ENCODE measurements around the gene OGG1. TPM values are rescaled to one million over a fixed set of nuclear protein-coding genes. Genes with fewer than 3 reads are reported as not detected.

The OGG1 gene
- total and polyA plus RNA-seq, 12 donors = 13.3 to 34.9 (median 21.9) TPM

DNA sequence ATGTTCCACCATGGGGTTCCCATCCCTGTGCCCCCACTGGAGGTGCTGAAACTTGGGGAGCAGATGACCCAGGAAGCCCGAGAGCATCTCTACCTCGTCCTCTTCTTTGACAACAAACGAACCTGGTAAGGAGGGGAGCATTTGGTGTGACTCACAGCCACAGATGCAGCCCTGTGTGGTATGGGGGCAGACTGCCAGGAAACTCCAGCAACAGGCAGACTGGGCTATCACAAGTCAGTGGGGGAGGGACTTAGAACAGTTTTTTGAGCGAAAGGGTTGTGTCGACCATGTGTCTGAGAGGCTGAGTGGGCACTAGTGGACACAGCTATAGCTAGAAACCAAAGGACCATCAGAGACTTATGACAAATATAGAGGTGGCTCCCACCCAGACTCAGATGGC is 3.4 kb upstream of the OGG1 start:
- intact Hi-C loops (cut with DNase I) = no loop called here
- TF ChIP-seq CTCF (IDR thresholded peaks at IDR 0.05) (no peak), POLR2A (IDR thresholded peaks at IDR 0.05) (no peak)
- peaks cover 0 to 68% of the 10 kb centered on the region in 2 donors for H3K36me3 ChIP-seq (replicated peaks in 1 of 2)

DNA sequence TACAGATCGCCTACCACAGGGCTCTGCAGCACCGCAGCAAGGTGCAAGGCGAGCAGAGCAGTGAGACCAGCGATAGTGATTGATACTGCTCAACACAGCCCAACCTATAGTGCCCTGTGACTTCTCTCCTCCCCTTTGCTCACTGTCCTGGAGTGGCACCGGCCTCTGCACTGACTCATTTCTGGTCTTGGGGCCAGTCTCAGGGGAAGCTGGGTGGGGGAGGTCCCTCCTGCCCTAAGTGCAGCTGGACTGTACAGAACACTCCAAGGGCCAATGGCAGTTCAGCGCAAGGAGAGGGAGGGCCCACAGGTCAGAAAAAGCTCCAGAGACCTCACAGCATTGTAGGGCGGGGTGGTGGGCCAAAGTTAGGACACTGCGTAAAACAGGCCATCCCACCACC is 2.5 kb upstream of the OGG1 start:
- TF ChIP-seq POLR2A (IDR thresholded peaks at IDR 0.05) = peak in 1 of 2 donors; percentile 21
- TF ChIP-seq CTCF (IDR thresholded peaks at IDR 0.05) = no peak
- no peak overlapping the region for H3K4me3 ChIP-seq
- intact Hi-C loops (cut with DNase I) = no loop called here
- no peaks in the 10 kb centered on the region for H3K27me3 ChIP-seq
- H3K9me3 ChIP-seq (replicated peaks in 1 of 3) = no peaks in the 10 kb centered on the region
- peaks cover 19 to 26% of the 10 kb centered on the region in 2 donors for H3K4me1 ChIP-seq (replicated peaks in 1 of 2)
- no peak overlapping the region for H3K27ac ChIP-seq
- 83 to 100% (median 84%) methylated on average over 2 to 8 of the region's 8 CpGs for WGBS, 4 donors
- DNase-seq = peak in 3 of 7 donors; percentile 24 to 62 (median 35)
- H3K36me3 ChIP-seq (replicated peaks in 1 of 2) = peaks cover 0 to 68% of the 10 kb centered on the region in 2 donors

More for the DNA sequence above, 3.4 kb upstream of the OGG1 start:
- Histone ChIP-seq H3K4me3 (no peak overlapping the region), H3K27me3 (no peaks in the 10 kb centered on the region), H3K9me3 (replicated peaks in 1 of 3) (no peaks in the 10 kb centered on the region), H3K27ac (no peak overlapping the region), H3K4me1 (replicated peaks in 1 of 2) (peaks cover 17 to 19% of the 10 kb centered on the region in 2 donors)
- no peak for DNase-seq
- 70 to 81% (median 79%) methylated on average over 3 to 5 of the region's 5 CpGs for WGBS, 4 donors

GRCh38 chr3:9748031-9748430 is 1.7 kb upstream of the OGG1 start:
- no peak overlapping the region for H3K27ac ChIP-seq

GRCh38 chr3:9749296-9749644 is 482 bp upstream of the OGG1 start:
- H3K27me3 ChIP-seq = no peaks in the 10 kb centered on the region
- intact Hi-C loops (cut with DNase I) = no loop called here

More at GRCh38 chr3:9748031-9748430, 1.7 kb upstream of the OGG1 start:
- WGBS, 4 donors = 92 to 100% (median 96%) methylated on average over 2 of the region's 2 CpGs
- no peaks in the 10 kb centered on the region for H3K27me3 ChIP-seq
- peaks cover 19 to 26% of the 10 kb centered on the region in 2 donors for H3K4me1 ChIP-seq (replicated peaks in 1 of 2)
- H3K9me3 ChIP-seq (replicated peaks in 1 of 3) = no peaks in the 10 kb centered on the region
- no peak overlapping the region for H3K4me3 ChIP-seq
- no peak for DNase-seq
- intact Hi-C loops (cut with DNase I) = no loop called here
- TF ChIP-seq POLR2A (IDR thresholded peaks at IDR 0.05) = no peak
- no peak for TF ChIP-seq CTCF (IDR thresholded peaks at IDR 0.05)
- peaks cover 0 to 68% of the 10 kb centered on the region in 2 donors for H3K36me3 ChIP-seq (replicated peaks in 1 of 2)

More at GRCh38 chr3:9749296-9749644, 482 bp upstream of the OGG1 start:
- Histone ChIP-seq H3K9me3 (replicated peaks in 1 of 3) (no peaks in the 10 kb centered on the region), H3K4me3 (peak overlapping the region in 2 of 4 donors; percentile 36 to 54), H3K36me3 (replicated peaks in 1 of 2) (peaks cover 0 to 56% of the 10 kb centered on the region in 2 donors), H3K27ac (peak overlapping the region; percentile 58 to 91 (median 89)), H3K4me1 (replicated peaks in 1 of 2) (peaks cover 19 to 27% of the 10 kb centered on the region in 2 donors)
- peak in 1 of 7 donors; percentile 72 for DNase-seq
- TF ChIP-seq POLR2A (IDR thresholded peaks at IDR 0.05) (no peak), CTCF (IDR thresholded peaks at IDR 0.05) (peak in 2 of 6 experiments; percentile 12 to 13)
- WGBS, 4 donors = 2 to 17% (median 4%) methylated on average over 11 to 19 of the region's 19 CpGs

Data from adrenal gland (tissue), 12 donors.